SU-DHL-6 (cell line): Measurements from ENCODE around the gene TENM4.

ENCODE experiments used
- H2AFZ ChIP-seq: fragments of 200-600 bp; sonication (generic); 2 replicates; pipeline ENCODE4 v1.6.1; 2014; ENCODE audit warnings: low read depth, mild to moderate bottlenecking, moderate library complexity, mixed read lengths, antibody characterized with exemption, low read length; ENCODE audit not compliant: severe bottlenecking
- H3F3A ChIP-seq: fragments of 200-600 bp; shearing (Covaris generic); 2 replicates; pipeline ENCODE4 v1.6.0; 2016; ENCODE audit warnings: antibody characterized with exemption, mild to moderate bottlenecking; ENCODE audit not compliant: insufficient read depth
- H3K27ac ChIP-seq: fragments of 200-600 bp; sonication (generic); 2 replicates; pipeline ENCODE4 v1.5.1; 2016; ENCODE audit warnings: low read depth, mild to moderate bottlenecking, low read length, moderate library complexity, mixed read lengths
- H3K27me3 ChIP-seq: fragments of 200-600 bp; sonication (generic), shearing (Covaris generic); 2 replicates; pipeline ENCODE4 v1.6.0; 2014; ENCODE audit warnings: mild to moderate bottlenecking, low read length
- H3K36me3 ChIP-seq: fragments of 200-600 bp; sonication (generic); 2 replicates; pipeline ENCODE4 v1.6.1; 2014; ENCODE audit warnings: mild to moderate bottlenecking, low read length, mixed read lengths
- H3K4me2 ChIP-seq: fragments of 300-600, 200-600 bp; shearing (Covaris generic), sonication (generic); 2 replicates; pipeline ENCODE4 v1.6.0; 2014; ENCODE audit warnings: low read length, low read depth, mild to moderate bottlenecking; ENCODE audit not compliant: poor library complexity, severe bottlenecking
- H3K4me3 ChIP-seq: fragments of 200-600 bp; sonication (generic); 2 replicates; pipeline ENCODE4 v1.5.1; 2014; ENCODE audit warnings: antibody characterized with exemption, low read length, mild to moderate bottlenecking, mixed read lengths; ENCODE audit not compliant: insufficient read depth, poor library complexity, severe bottlenecking
- H3K79me2 ChIP-seq: fragments of 200-600 bp; sonication (generic); 2 replicates; pipeline ENCODE4 v1.6.1; 2014; ENCODE audit warnings: mild to moderate bottlenecking, low read length, moderate library complexity; ENCODE audit not compliant: insufficient read depth
- H3K9ac ChIP-seq: fragments of 200-600 bp; sonication (generic); 2 replicates; pipeline ENCODE4 v1.7.0; 2014; ENCODE audit warnings: mild to moderate bottlenecking, low read length
- H3K9me2 ChIP-seq: fragments of 200-600 bp; sonication (generic); replicated peaks from 2 replicates; pipeline ENCODE4 v1.6.1; 2014; ENCODE audit warnings: low read length; ENCODE audit not compliant: insufficient read depth
- H3K9me3 ChIP-seq: fragments of 200-600 bp; sonication (generic); 2 replicates; pipeline ENCODE4 v1.6.1; 2014; ENCODE audit warnings: low read length, mixed read lengths; ENCODE audit not compliant: insufficient read depth
- H4K20me1 ChIP-seq: fragments of 200-600 bp; sonication (generic); 2 replicates; pipeline ENCODE4 v1.6.1; 2014; ENCODE audit warnings: low read depth, mild to moderate bottlenecking, antibody characterized with exemption, low read length, moderate library complexity, mixed read lengths
- CTCF ChIP-seq: fragments of 200-600 bp; sonication (generic); IDR thresholded peaks from one replicate; pipeline ENCODE4 v1.5.1; 2017; ENCODE audit warnings: antibody characterized with exemption, mild to moderate bottlenecking, low read length, moderate library complexity; ENCODE audit not compliant: insufficient read depth, poor library complexity, severe bottlenecking
- EZH2phosphoT487 ChIP-seq: fragments of 200-600 bp; sonication (generic), shearing (Covaris generic); conservative IDR thresholded peaks from 2 replicates; pipeline ENCODE4 v1.6.1; 2018; ENCODE audit warnings: mild to moderate bottlenecking, antibody characterized with exemption, low read length, moderate library complexity, mixed read lengths

The TENM4 gene

GRCh38 chr11:78841456-78842060 lies 599.3 kb downstream of the TENM4 start:
- H4K20me1 ChIP-seq: no peaks in the 10 kb centered on the region
- H3K27me3 ChIP-seq: no peaks in the 10 kb centered on the region
- H3K27ac ChIP-seq: no peak overlapping the region
- H3K4me2 ChIP-seq: no peak overlapping the region
- no peaks in the 10 kb centered on the region for H3K9me2 ChIP-seq
- no peak overlapping the region for H3K4me3 ChIP-seq
- no peaks in the 10 kb centered on the region for H3K9me3 ChIP-seq
- TF ChIP-seq CTCF (no peak), EZH2phosphoT487 (no peak)
- no peaks in the 10 kb centered on the region for H3F3A ChIP-seq
- H3K79me2 ChIP-seq: no peaks in the 10 kb centered on the region
- no peaks in the 10 kb centered on the region for H3K36me3 ChIP-seq
- no peak overlapping the region for H3K9ac ChIP-seq
- H2AFZ ChIP-seq: no peak overlapping the region

GRCh38 chr11:78840623-78841022 lies 600.2 kb downstream of the TENM4 start:
- Histone ChIP-seq H2AFZ (no peak overlapping the region), H3F3A (no peaks in the 10 kb centered on the region)
- TF ChIP-seq EZH2phosphoT487 (no peak), CTCF (no peak)

GRCh38 chr11:78840200-78840599 lies 600.6 kb downstream of the TENM4 start:
- Histone ChIP-seq H3K27ac (no peak overlapping the region), H4K20me1 (no peaks in the 10 kb centered on the region)

More at GRCh38 chr11:78840623-78841022, 600.2 kb downstream of the TENM4 start:
- Histone ChIP-seq H3K27me3 (no peaks in the 10 kb centered on the region), H3K9me3 (no peaks in the 10 kb centered on the region), H3K9me2 (no peaks in the 10 kb centered on the region), H3K79me2 (no peaks in the 10 kb centered on the region), H3K27ac (no peak overlapping the region), H3K4me3 (no peak overlapping the region), H3K9ac (no peak overlapping the region), H3K36me3 (no peaks in the 10 kb centered on the region), H4K20me1 (no peaks in the 10 kb centered on the region), H3K4me2 (no peak overlapping the region)

More at GRCh38 chr11:78840200-78840599, 600.6 kb downstream of the TENM4 start:
- no peaks in the 10 kb centered on the region for H3K36me3 ChIP-seq
- no peak for TF ChIP-seq CTCF
- no peak for TF ChIP-seq EZH2phosphoT487
- no peak overlapping the region for H2AFZ ChIP-seq
- no peaks in the 10 kb centered on the region for H3F3A ChIP-seq
- H3K9me2 ChIP-seq: no peaks in the 10 kb centered on the region
- no peak overlapping the region for H3K4me3 ChIP-seq
- no peak overlapping the region for H3K4me2 ChIP-seq
- H3K9me3 ChIP-seq: no peaks in the 10 kb centered on the region
- H3K79me2 ChIP-seq: no peaks in the 10 kb centered on the region
- no peaks in the 10 kb centered on the region for H3K27me3 ChIP-seq
- no peak overlapping the region for H3K9ac ChIP-seq
